ENCODE measurements around the gene IRS2.

The IRS2 gene

DNA sequence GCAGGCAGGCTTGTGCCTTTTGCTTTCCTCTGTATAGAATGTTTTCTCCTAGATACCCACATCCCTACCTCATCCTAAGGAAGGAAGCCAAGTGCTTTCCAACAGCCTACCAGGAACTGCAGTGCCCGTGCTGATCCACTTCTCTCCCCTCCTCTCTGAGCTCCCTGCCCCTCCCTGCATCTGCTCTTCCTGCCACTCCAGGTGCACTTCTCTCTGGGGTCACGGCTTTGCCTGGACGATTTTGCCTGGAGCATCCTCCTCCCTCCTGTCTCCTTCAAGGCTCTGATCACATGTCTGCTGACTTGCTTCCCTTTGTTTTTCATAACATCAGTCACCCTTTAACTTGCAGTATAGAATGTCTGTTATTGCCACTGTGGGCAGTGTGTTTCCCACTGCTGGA, 34.7 kb upstream of the IRS2 start:
- H3K4me1 Mint-ChIP-seq: no peaks in the 10 kb centered on the region
- TF ChIP-seq, protein P1, sequence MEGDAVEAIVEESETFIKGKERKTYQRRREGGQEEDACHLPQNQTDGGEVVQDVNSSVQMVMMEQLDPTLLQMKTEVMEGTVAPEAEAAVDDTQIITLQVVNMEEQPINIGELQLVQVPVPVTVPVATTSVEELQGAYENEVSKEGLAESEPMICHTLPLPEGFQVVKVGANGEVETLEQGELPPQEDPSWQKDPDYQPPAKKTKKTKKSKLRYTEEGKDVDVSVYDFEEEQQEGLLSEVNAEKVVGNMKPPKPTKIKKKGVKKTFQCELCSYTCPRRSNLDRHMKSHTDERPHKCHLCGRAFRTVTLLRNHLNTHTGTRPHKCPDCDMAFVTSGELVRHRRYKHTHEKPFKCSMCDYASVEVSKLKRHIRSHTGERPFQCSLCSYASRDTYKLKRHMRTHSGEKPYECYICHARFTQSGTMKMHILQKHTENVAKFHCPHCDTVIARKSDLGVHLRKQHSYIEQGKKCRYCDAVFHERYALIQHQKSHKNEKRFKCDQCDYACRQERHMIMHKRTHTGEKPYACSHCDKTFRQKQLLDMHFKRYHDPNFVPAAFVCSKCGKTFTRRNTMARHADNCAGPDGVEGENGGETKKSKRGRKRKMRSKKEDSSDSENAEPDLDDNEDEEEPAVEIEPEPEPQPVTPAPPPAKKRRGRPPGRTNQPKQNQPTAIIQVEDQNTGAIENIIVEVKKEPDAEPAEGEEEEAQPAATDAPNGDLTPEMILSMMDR (IDR thresholded peaks at IDR 0.05; ENCODE audit: unreplicated experiment in 3 of 3): no peak
- no peak overlapping the region for H3K4me3 Mint-ChIP-seq
- H3K27ac Mint-ChIP-seq: peak overlapping the region in 1 of 3 experiments; percentile 44
- peaks cover 4% of the 10 kb centered on the region for H3K27me3 Mint-ChIP-seq (ENCODE audit: low read depth)
- H3K36me3 Mint-ChIP-seq (ENCODE audit: low read depth): no peaks in the 10 kb centered on the region
- peaks cover 5% of the 10 kb centered on the region for H3K9me3 Mint-ChIP-seq

DNA sequence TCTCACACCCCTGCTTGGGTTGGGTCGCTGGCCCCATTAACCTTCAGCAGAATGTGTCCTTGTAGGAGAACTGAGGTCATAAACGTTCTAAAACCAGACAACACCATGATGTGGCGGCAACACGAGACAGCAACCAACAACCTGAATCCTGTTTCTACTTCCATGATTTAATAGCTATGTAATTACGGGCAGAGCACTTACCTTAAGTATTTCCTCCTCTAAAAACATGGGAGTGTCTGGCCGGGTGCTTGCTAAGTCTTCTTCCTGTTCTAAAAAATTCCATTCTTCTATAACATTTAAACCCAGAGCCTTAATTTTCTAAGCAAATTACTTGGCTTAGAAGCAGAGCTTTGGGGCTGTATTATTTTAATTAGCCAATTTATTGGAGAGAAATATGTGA, 33.5 kb upstream of the IRS2 start:
- TF ChIP-seq, protein P1 (IDR thresholded peaks at IDR 0.05; ENCODE audit: unreplicated experiment in 3 of 3): no peak
- peaks cover 5% of the 10 kb centered on the region for H3K9me3 Mint-ChIP-seq
- H3K27ac Mint-ChIP-seq: no peak overlapping the region
- H3K4me3 Mint-ChIP-seq: no peak overlapping the region
- no peaks in the 10 kb centered on the region for H3K36me3 Mint-ChIP-seq (ENCODE audit: low read depth)
- H3K4me1 Mint-ChIP-seq: no peaks in the 10 kb centered on the region
- peaks cover 4% of the 10 kb centered on the region for H3K27me3 Mint-ChIP-seq (ENCODE audit: low read depth)

DNA sequence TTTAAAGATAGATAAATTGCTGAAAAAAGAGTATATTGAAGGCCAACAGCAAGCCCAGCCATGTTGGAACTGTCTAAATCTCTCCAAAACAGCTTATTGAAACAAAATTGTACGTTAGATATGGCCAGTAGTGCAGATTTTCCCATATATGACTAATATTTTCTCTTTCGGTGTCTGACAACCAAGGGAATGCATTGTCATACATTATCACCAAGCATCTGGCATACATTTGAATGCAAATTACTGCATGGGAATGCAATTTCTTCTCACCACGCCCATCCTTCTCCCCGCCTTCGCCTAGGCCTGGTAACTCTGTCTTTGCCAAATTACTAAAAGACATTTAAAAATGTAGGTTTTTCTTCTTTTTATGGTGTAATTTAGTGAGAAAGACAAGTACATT, 32.5 kb upstream of the IRS2 start:
- TF ChIP-seq, protein P1 (IDR thresholded peaks at IDR 0.05; ENCODE audit: unreplicated experiment in 3 of 3): no peak
- no peak overlapping the region for H3K4me3 Mint-ChIP-seq
- H3K4me1 Mint-ChIP-seq: no peaks in the 10 kb centered on the region
- H3K27ac Mint-ChIP-seq: no peak overlapping the region
- H3K9me3 Mint-ChIP-seq: peaks cover 2% of the 10 kb centered on the region
- no peaks in the 10 kb centered on the region for H3K36me3 Mint-ChIP-seq (ENCODE audit: low read depth)
- H3K27me3 Mint-ChIP-seq (ENCODE audit: low read depth): peaks cover 4% of the 10 kb centered on the region

DNA sequence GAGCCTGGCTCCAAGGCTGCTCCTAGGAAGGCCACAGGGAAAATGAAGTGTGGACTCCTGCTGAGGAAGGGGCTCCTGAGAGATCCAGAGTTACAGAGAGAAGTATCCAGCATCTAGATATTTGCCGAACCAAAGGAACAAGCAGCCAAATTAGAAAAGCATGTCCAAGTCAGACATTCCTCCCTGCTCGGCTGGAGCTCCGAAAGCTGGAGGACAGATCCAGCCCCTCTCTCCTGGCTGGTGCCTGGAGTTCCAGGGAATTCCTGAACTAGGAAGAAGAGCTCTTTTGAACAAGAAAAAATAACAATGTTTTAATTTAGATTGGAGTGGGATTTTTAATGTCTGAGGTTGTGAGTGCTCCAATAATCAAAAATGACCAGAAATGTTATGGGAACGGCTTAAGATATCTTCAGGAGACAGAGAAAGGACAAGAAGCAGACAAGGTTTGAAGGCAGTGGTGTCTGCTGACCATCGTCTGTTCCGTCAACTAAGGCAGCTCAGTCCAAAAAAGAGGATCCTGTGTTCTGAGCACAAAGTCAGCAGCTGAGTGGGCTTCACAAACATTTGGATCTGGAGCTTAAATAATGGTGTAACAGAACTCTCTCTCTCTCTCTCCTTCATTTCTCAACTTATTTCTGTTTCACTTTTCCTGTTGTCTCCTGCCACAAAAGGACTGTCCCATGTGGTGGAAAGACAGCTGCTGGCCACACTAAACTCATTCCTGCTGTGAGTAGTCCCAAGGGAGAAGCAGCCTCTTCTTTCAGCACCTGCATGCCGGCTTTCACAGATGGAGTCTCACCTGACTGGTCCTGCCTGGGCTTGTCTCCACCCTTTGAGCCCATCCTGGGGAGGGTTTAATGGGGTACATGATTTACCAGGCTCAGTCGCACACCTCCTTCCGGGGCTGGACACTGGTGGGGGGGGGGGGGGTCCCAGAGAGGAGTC, 31.5 kb upstream of the IRS2 start:
- H3K27ac Mint-ChIP-seq: peak overlapping the region in 1 of 3 experiments; percentile 24
- H3K4me1 Mint-ChIP-seq: no peaks in the 10 kb centered on the region
- H3K36me3 Mint-ChIP-seq (ENCODE audit: low read depth): no peaks in the 10 kb centered on the region
- TF ChIP-seq, protein P1 (IDR thresholded peaks at IDR 0.05; ENCODE audit: unreplicated experiment in 3 of 3): no peak
- peaks cover 2% of the 10 kb centered on the region for H3K9me3 Mint-ChIP-seq
- no peak overlapping the region for H3K4me3 Mint-ChIP-seq
- peaks cover 4% of the 10 kb centered on the region for H3K27me3 Mint-ChIP-seq (ENCODE audit: low read depth)

DNA sequence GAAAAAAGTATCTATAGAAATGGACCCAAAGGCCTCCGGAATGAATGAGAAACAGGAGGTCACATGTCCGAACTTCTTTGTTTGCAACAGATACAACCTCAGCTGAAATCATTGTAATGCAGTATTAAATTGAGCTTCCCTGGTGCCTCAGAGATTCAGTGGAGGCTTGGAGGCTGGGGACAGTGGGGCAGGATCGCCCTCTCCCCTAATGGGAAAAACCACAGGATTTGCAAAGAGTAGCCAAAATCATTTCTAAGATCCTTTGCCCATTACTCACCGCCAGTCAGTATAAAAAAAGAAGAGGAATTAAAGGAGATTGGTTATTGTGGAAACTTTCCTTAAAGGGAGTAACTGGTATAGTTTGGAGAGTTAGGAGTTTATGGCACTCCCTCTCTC, 30.4 kb upstream of the IRS2 start:
- Mint-ChIP-seq H3K4me1 (no peaks in the 10 kb centered on the region), H3K27me3 (ENCODE audit: low read depth) (peaks cover 6% of the 10 kb centered on the region), H3K9me3 (no peaks in the 10 kb centered on the region), H3K36me3 (ENCODE audit: low read depth) (no peaks in the 10 kb centered on the region), H3K27ac (peak overlapping the region in 1 of 3 experiments; percentile 67), H3K4me3 (no peak overlapping the region)
- TF ChIP-seq, protein P1 (IDR thresholded peaks at IDR 0.05; ENCODE audit: unreplicated experiment in 3 of 3): no peak
